CD4-positive, alpha-beta T cell (primary cell): Measurements from ENCODE around the gene IQCF5. TPM values are rescaled to one million over a fixed set of nuclear protein-coding genes. Genes with fewer than 3 reads are reported as not detected.

Source experiments
- ATAC-seq: fragments of 200-7000 bp; cut with Tn5 transposase; one replicate; pipeline ENCODE4 v1.10.0; 2022; ENCODE audit warnings: mild to moderate bottlenecking; ENCODE audit not compliant: poor library complexity
- CTCF ChIA-PET: fragments of 350-600 bp; sonication (Branson Sonifier 250); formaldehyde crosslinking; loops from one replicate; lab custom pipeline; 2021; ENCODE audit warnings: antibody characterized with exemption, inconsistent platforms; lab: Charles Lee
- POLR2A ChIA-PET: fragments of 350-600 bp; sonication (Branson Sonifier 250); formaldehyde crosslinking; loops from one replicate; lab custom pipeline; 2021; ENCODE audit warnings: antibody characterized with exemption, inconsistent platforms; lab: Charles Lee
- DNase-seq, 14 experiments: peaks; one replicate each; pipeline ENCODE4 v3.0.0-alpha.2; 2013 to 2020; ENCODE audit warnings: mixed read lengths in 2 of 14
- H3K27ac ChIP-seq, 2 donors: one replicate each; pipeline versions ENCODE4 v1.5.1 to v1.7.0; 2013; ENCODE audit warnings: low read length in 2 of 2, low read depth in 1 of 2, mild to moderate bottlenecking in 1 of 2
- H3K27me3 ChIP-seq, 2 experiments: 1 replicate in 1 of 2; 2 replicates in 1 of 2; pipeline versions ENCODE4 v1.6.1 to v1.7.0; 2013; ENCODE audit warnings: low read length in 2 of 2, control low read depth in 1 of 2, mild to moderate bottlenecking in 1 of 2, moderate library complexity in 1 of 2; ENCODE audit not compliant: insufficient read depth in 2 of 2, control insufficient read depth in 1 of 2
- H3K36me3 ChIP-seq: one replicate; pipeline ENCODE4 v1.6.1; 2013; ENCODE audit warnings: low read length, control low read depth; ENCODE audit not compliant: insufficient read depth
- H3K4me1 ChIP-seq: one replicate; pipeline ENCODE4 v1.6.1; 2013; ENCODE audit warnings: low read length, control low read depth; ENCODE audit not compliant: insufficient read depth
- H3K4me3 ChIP-seq: one replicate; pipeline ENCODE4 v1.5.1; 2013; ENCODE audit warnings: mild to moderate bottlenecking, low read length, moderate library complexity
- H3K9me3 ChIP-seq, 2 experiments: 1 replicate in 1 of 2; 2 replicates in 1 of 2; pipeline versions ENCODE4 v1.6.1 to v1.7.0; 2013; ENCODE audit warnings: low read length in 2 of 2, mild to moderate bottlenecking in 2 of 2, control low read depth in 1 of 2, moderate library complexity in 1 of 2; ENCODE audit not compliant: control insufficient read depth in 1 of 2, insufficient read depth in 1 of 2
- H3K27ac Mint-ChIP-seq: one replicate; pipeline ENCODE4 v1.8.0; 2020; ENCODE audit warnings: mixed read lengths
- H3K27me3 Mint-ChIP-seq: one replicate; pipeline ENCODE4 v1.8.0; 2021; ENCODE audit warnings: mixed read lengths
- H3K36me3 Mint-ChIP-seq: one replicate; pipeline ENCODE4 v1.8.0; 2021; ENCODE audit warnings: low read depth, mixed read lengths
- H3K4me1 Mint-ChIP-seq: one replicate; pipeline ENCODE4 v1.8.0; 2021; ENCODE audit warnings: low read depth, mixed read lengths
- H3K4me3 Mint-ChIP-seq: one replicate; pipeline ENCODE4 v1.8.0; 2020; ENCODE audit warnings: mild to moderate bottlenecking, mixed read lengths
- H3K9me3 Mint-ChIP-seq: one replicate; pipeline ENCODE4 v1.8.0; 2020; ENCODE audit warnings: mixed read lengths
- intact Hi-C, 2 experiments: fragments of 100-400 bp; cut with DNase I in 1 of 2; cut with micrococcal nuclease in 1 of 2; formaldehyde crosslinking; loops; one replicate each; pipeline versions ENCODE4 v1.15.1 to v1.9.0; 2023 to 2025; cut with DNase I, micrococcal nuclease
- total RNA-seq, 174 experiments: library from RNA in 2 of 174; stranded (reverse) in 2 of 174; gene quantifications; one replicate each; pipeline ENCODE4 v1.2.3 and lab custom pipeline; 2021 to 2026
- TF ChIP-seq, protein P1 (sequence below): fragments of 200-600 bp; IDR thresholded peaks from one replicate; pipeline ENCODE4 v1.8.0; 2022; ENCODE audit warnings: antibody characterized with exemption, mild to moderate bottlenecking

Gene IQCF5
- total RNA-seq, 2 experiments from 2014 or later: not detected

DNA sequence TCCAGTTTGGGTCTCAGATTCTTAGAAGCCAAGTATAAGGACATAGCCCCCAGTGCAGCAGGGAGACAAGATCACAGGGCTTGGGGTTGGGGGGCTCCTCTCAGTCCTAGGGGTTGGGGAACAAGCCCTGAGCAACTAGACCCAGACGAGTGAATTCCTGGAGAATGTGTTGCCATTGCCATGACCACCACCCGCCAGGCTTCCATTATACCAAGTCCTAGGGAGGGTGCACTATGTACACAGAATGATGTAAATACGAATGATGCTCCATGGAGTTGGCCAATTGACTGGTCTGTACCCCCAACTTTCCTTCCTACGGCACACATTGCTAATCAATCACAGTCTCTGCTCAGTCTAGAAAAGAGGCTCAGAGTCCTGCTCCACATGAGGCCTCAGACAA lies 19.0 kb upstream of the IQCF5 start:
- H3K4me3 Mint-ChIP-seq: no peak overlapping the region
- no peak for ATAC-seq
- no peaks in the 10 kb centered on the region for H3K4me1 Mint-ChIP-seq
- no peak for DNase-seq
- Histone ChIP-seq H3K36me3 (no peaks in the 10 kb centered on the region), H3K4me1 (peaks cover 8% of the 10 kb centered on the region), H3K27me3 (peaks cover 4 to 6% of the 10 kb centered on the region in 2 experiments), H3K9me3 (no peaks in the 10 kb centered on the region), H3K4me3 (no peak overlapping the region), H3K27ac (no peak overlapping the region)
- POLR2A ChIA-PET: no interaction called here
- TF ChIP-seq, protein P1, sequence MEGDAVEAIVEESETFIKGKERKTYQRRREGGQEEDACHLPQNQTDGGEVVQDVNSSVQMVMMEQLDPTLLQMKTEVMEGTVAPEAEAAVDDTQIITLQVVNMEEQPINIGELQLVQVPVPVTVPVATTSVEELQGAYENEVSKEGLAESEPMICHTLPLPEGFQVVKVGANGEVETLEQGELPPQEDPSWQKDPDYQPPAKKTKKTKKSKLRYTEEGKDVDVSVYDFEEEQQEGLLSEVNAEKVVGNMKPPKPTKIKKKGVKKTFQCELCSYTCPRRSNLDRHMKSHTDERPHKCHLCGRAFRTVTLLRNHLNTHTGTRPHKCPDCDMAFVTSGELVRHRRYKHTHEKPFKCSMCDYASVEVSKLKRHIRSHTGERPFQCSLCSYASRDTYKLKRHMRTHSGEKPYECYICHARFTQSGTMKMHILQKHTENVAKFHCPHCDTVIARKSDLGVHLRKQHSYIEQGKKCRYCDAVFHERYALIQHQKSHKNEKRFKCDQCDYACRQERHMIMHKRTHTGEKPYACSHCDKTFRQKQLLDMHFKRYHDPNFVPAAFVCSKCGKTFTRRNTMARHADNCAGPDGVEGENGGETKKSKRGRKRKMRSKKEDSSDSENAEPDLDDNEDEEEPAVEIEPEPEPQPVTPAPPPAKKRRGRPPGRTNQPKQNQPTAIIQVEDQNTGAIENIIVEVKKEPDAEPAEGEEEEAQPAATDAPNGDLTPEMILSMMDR: no peak
- intact Hi-C loops: no loop called here
- no peaks in the 10 kb centered on the region for H3K9me3 Mint-ChIP-seq
- no peaks in the 10 kb centered on the region for H3K36me3 Mint-ChIP-seq
- H3K27me3 Mint-ChIP-seq: peaks cover 27% of the 10 kb centered on the region
- CTCF ChIA-PET: no interaction called here
- no peak overlapping the region for H3K27ac Mint-ChIP-seq

GRCh38 chr3:51891242-51892039 lies 16.0 kb upstream of the IQCF5 start:
- CTCF ChIA-PET: no interaction called here

GRCh38 chr3:51888463-51889105 lies 13.2 kb upstream of the IQCF5 start:
- no peak overlapping the region for H3K4me3 Mint-ChIP-seq
- DNase-seq (no peak), ATAC-seq (no peak)
- no peak overlapping the region for H3K27ac Mint-ChIP-seq
- peaks cover 0 to 3% of the 10 kb centered on the region in 2 experiments for H3K27me3 ChIP-seq
- CTCF ChIA-PET: no interaction called here
- no peaks in the 10 kb centered on the region for H3K36me3 ChIP-seq
- no peak overlapping the region for H3K27ac ChIP-seq
- H3K4me1 Mint-ChIP-seq: no peaks in the 10 kb centered on the region
- H3K4me3 ChIP-seq: no peak overlapping the region
- peaks cover 8% of the 10 kb centered on the region for H3K4me1 ChIP-seq
- intact Hi-C loops: no loop called here
- TF ChIP-seq, protein P1: no peak
- H3K27me3 Mint-ChIP-seq: peaks cover 5% of the 10 kb centered on the region
- H3K9me3 ChIP-seq: no peaks in the 10 kb centered on the region
- no peaks in the 10 kb centered on the region for H3K36me3 Mint-ChIP-seq
- POLR2A ChIA-PET: no interaction called here
- no peaks in the 10 kb centered on the region for H3K9me3 Mint-ChIP-seq

More at GRCh38 chr3:51891242-51892039, 16.0 kb upstream of the IQCF5 start:
- POLR2A ChIA-PET: no interaction called here
- peaks cover 9% of the 10 kb centered on the region for H3K27me3 Mint-ChIP-seq
- no peak overlapping the region for H3K4me3 Mint-ChIP-seq
- peaks cover 8% of the 10 kb centered on the region for H3K4me1 ChIP-seq
- ATAC-seq (no peak), DNase-seq (no peak)
- H3K27ac Mint-ChIP-seq: no peak overlapping the region
- no peaks in the 10 kb centered on the region for H3K9me3 Mint-ChIP-seq
- TF ChIP-seq, protein P1: no peak
- peaks cover 3 to 4% of the 10 kb centered on the region in 2 experiments for H3K27me3 ChIP-seq
- H3K4me3 ChIP-seq: no peak overlapping the region
- no peaks in the 10 kb centered on the region for H3K9me3 ChIP-seq
- no peaks in the 10 kb centered on the region for H3K4me1 Mint-ChIP-seq
- H3K36me3 ChIP-seq: no peaks in the 10 kb centered on the region
- H3K36me3 Mint-ChIP-seq: no peaks in the 10 kb centered on the region
- intact Hi-C loops: no loop called here
- no peak overlapping the region for H3K27ac ChIP-seq
